Placental pericyte (primary cell): Measurements from ENCODE around the gene PCOLCE2. TPM values are rescaled to one million over a fixed set of nuclear protein-coding genes. Genes with fewer than 3 reads are reported as not detected.

Experiments used
- small RNA-seq: library from RNA; depleted of rRNA; stranded (forward); fragments of <200 nt; gene quantifications from one replicate; pipeline ENCODE3, GENCODE V24; 2012; ENCODE audit warnings: low replicate concordance
- total RNA-seq: library from RNA; depleted of rRNA; stranded (reverse); fragments of >200 nt; gene quantifications from 2 replicates; pipeline ENCODE4 v1.2.3, GENCODE V29; 2012

PCOLCE2 gene, protein sequence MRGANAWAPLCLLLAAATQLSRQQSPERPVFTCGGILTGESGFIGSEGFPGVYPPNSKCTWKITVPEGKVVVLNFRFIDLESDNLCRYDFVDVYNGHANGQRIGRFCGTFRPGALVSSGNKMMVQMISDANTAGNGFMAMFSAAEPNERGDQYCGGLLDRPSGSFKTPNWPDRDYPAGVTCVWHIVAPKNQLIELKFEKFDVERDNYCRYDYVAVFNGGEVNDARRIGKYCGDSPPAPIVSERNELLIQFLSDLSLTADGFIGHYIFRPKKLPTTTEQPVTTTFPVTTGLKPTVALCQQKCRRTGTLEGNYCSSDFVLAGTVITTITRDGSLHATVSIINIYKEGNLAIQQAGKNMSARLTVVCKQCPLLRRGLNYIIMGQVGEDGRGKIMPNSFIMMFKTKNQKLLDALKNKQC
- total RNA-seq = 0.57 and 5.9 TPM in 2 replicates

DNA sequence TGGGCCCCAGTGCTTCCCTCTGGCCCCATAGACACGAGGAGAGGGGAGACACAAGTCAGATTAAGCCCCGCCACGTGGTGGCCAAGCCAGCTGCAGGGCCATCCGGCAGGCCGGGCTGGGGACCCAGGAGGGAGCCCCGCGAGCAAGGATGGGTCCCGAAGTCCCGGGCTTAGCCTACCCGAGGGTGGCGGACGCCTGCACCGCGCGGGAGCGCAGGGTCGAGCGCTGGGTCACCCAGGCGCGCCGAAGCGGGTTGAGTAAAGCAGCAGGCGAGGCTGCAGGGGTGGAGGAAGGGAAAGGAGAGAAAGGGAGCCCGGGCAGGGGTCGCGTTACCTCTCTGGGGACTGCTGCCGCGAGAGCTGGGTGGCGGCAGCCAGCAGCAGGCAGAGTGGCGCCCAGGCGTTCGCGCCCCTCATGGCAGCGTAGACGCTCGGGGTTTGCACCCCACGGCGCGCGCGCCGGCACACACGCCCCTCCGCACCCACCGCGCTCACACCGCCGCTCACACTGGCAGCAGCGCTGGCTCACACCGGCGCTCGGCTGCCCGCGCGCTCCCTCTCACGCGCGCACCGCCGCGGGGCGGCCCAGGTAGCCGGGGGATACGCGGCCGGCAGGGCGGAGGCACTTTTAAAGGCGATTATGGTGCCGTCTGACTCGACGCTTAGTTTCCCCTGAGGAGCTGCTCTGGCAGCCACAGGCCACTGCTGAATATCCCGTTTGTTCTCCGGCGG, at the start of gene PCOLCE2:
Gene PCOLCE2, minus strand, starts transcription at position 603 of the 731 bp plus-strand sequence. Its CDS starts 187 bp downstream, at position 416.

Small RNA genes lying within 50 kb of the gene (small RNA-seq; reads per million reads assigned to genes)
- not detected for gene RNU7-47P

Other genes with a start within 250 kb of the PCOLCE2 start
- 12.5 and 27.2 TPM in 2 replicates for gene TRPC1, start 165.0 kb downstream of the PCOLCE2 start, total RNA-seq
- not detected in 2 replicates for gene PAQR9, start 74.6 kb upstream of the PCOLCE2 start, total RNA-seq
- 74.6 and 91.9 TPM in 2 replicates for gene U2SURP, start 112.5 kb upstream of the PCOLCE2 start, total RNA-seq
- gene CHST2, start 230.7 kb upstream of the PCOLCE2 start, total RNA-seq = 10.5 and 69.1 TPM in 2 replicates